HG02571 (cell line): Measurements from ENCODE around the gene SHISA6.

Experiments
- ATAC-seq: cut with Tn5 transposase; IDR thresholded peaks from one replicate; pipeline ENCODE4 v1.9.1; 2021; ENCODE audit warnings: mild to moderate bottlenecking, moderate library complexity; ENCODE audit not compliant: unreplicated experiment

Gene SHISA6

GRCh38 chr17:11511696-11512095 lies 270.7 kb downstream of the SHISA6 start:
- ATAC-seq: no peak

GRCh38 chr17:11514565-11514964 lies 273.6 kb downstream of the SHISA6 start:
- no peak for ATAC-seq

GRCh38 chr17:11514981-11515680 lies 274.1 kb downstream of the SHISA6 start:
- ATAC-seq: no peak

GRCh38 chr17:11515901-11516300 lies 274.9 kb downstream of the SHISA6 start:
- no peak for ATAC-seq

- ATAC-seq: no peak
Observed at GRCh38 chr17:11535231-11535630, 294.2 kb downstream of the SHISA6 start.

- ATAC-seq: no peak
Observed at GRCh38 chr17:11538366-11538765, 297.4 kb downstream of the SHISA6 start.

GRCh38 chr17:11539637-11540036 lies 298.6 kb downstream of the SHISA6 start:
- no peak for ATAC-seq

- no peak for ATAC-seq
Observed at GRCh38 chr17:11545002-11545401, 304.0 kb downstream of the SHISA6 start.

- no peak for ATAC-seq
Observed at GRCh38 chr17:11545696-11546095, 304.7 kb downstream of the SHISA6 start.

GRCh38 chr17:11547853-11548252 lies 306.8 kb downstream of the SHISA6 start:
- no peak for ATAC-seq

GRCh38 chr17:11548398-11548797 lies 307.4 kb downstream of the SHISA6 start:
- no peak for ATAC-seq

- no peak for ATAC-seq
Observed at GRCh38 chr17:11550431-11550830, 309.4 kb downstream of the SHISA6 start.

GRCh38 chr17:11551442-11551841 lies 310.4 kb downstream of the SHISA6 start:
- no peak for ATAC-seq

GRCh38 chr17:11553135-11553534 lies 312.1 kb downstream of the SHISA6 start:
- ATAC-seq: no peak

- no peak for ATAC-seq
Observed at GRCh38 chr17:11554042-11554441, 313.0 kb downstream of the SHISA6 start.

GRCh38 chr17:11554542-11554941 lies 313.5 kb downstream of the SHISA6 start:
- ATAC-seq: no peak

- ATAC-seq: no peak
Observed at GRCh38 chr17:11555530-11555929, 314.5 kb downstream of the SHISA6 start.

- no peak for ATAC-seq
Observed at GRCh38 chr17:11557727-11558452, 316.9 kb downstream of the SHISA6 start.

- no peak for ATAC-seq
Observed at GRCh38 chr17:11558681-11559234, 317.7 kb downstream of the SHISA6 start.

- no peak for ATAC-seq
Observed at GRCh38 chr17:11559601-11560000, 318.6 kb downstream of the SHISA6 start.

GRCh38 chr17:11561281-11561680 lies 320.3 kb downstream of the SHISA6 start:
- no peak for ATAC-seq

- no peak for ATAC-seq
Observed at GRCh38 chr17:11561702-11562101, 320.7 kb downstream of the SHISA6 start.
